HG02885 (cell line): ENCODE data around the gene TNFRSF9.
"Not testable (repeated sequence)": the region's sequence is repeated elsewhere in the genome, so short reads cannot be mapped to it uniquely, and the experiment has no call there.

Experiments used
- ATAC-seq: cut with Tn5 transposase; IDR thresholded peaks from one replicate; pipeline ENCODE4 v1.9.1; 2021; ENCODE audit warnings: mild to moderate bottlenecking; ENCODE audit not compliant: unreplicated experiment, poor library complexity

Gene TNFRSF9

DNA sequence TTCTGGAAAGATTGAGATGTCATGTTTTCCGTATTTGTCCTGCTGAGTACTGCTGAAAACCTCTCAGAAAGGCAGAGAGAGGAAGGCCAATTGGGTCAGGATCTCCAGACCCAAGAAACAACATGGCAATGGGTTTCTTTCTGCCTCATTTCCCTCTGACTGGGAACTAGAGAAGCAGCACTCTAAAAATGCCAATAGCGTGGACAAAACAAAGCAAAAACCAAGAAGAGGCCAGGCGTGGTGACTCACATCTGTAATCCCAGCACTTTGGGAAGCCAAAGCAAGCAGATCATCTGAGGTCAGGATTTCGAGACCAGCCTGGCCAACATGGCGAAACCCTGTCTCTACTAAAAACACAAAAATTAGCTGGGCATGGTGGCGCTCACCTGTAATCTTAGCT lies 18.3 kb downstream of the TNFRSF9 start:
- ATAC-seq = no peak

DNA sequence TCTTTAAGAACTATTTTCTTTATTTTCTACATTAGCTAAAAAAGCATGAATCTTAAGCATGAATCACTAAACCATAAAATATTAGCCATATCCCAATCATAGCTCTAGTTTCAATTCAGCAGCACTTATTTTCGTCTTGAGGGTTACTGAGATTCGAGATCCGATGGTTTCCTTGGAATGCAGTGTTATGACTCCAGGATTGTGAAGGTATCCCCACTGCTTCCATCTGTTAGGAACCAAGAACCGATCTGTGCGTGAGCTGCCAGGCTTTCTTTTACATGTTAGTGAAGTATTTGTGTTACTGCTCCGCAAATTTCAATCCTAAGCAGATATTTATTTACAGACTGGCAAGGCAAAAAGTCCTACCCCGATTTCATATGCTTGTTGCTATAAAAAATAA lies 18.8 kb downstream of the TNFRSF9 start:
- no peak for ATAC-seq

DNA sequence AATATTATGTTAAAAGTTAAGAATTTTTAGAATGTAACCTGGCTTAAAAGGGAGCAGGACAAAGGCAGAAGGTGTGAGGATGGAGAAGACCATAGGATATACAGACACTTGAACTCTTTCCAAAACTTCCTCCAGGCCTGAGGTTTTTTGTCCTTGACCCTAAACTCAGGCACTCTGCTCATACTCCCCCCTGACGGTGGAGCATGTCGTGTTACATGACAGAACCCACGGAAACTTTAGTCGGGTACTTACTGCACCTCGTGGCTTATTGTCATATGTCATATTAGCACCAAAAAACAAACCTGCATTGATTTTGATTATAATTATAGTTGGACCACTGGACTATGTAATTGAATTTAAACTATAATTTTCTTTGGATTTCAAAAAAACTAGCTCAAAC lies 20.8 kb downstream of the TNFRSF9 start:
- no peak for ATAC-seq

DNA sequence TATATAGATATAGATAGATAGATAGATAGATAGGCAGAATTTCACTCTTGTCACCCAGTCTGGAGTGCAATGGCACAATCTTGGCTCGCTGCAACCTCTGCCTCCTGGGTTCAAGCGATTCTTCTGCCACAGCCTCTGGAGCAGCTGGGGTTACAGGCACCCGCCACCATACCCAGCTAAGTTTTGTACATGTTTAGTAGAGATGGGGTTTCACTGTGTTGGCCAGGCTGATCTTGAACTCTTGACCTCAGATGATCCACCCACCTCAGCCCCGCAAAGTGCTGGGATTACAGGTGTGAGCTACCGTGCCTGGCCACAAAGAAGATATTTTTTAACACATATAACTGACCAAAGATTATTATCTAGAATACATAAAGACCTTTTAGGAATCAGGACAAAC lies 22.7 kb downstream of the TNFRSF9 start:
- not testable (repeated sequence) for ATAC-seq

DNA sequence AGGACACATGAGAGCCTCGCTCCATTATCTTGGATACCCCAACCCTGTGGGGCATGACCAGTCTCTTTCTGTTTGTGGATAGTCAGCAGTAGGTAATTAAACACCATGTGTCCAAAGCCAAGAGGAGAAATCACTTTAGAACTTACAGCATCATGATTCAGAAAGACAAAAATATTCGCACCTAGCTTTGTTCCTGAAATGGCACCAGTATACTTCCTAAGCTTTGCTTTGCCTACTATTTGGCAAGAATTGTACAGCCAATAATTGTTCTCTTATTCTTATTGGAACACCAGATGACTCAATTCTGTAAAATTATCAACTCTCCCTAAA lies 24.2 kb downstream of the TNFRSF9 start:
- no peak for ATAC-seq

DNA sequence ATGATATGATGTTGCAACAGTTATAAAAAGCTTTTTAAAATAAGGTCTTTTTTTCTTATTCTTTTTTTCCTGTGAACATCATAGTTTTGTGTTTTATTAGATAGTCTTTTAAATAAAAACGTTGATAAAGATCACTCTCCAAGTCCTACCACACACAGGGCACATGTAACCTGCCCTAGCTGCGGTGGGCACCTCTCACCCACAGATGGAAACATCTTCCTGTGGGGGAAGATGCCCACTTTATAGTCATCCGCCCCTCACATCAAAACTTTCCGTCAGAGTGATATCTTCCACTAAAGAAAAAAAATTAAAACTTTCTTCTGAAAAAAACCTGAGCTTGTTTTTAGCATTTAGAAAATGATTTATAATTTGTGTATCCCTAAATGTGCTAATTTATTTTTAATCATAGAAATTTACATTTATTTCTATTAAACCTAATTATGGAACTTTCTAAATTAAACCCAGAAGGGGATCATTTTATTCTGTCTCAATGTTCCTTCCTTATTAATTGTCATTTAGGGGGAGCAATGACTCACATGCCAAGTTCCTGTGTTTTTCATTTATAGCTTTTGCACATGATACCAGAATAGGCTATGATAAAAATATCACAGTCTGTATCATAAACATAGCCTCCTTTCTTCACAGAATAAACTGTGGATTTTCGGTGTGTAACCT lies 24.7 kb downstream of the TNFRSF9 start:
- ATAC-seq = no peak

DNA sequence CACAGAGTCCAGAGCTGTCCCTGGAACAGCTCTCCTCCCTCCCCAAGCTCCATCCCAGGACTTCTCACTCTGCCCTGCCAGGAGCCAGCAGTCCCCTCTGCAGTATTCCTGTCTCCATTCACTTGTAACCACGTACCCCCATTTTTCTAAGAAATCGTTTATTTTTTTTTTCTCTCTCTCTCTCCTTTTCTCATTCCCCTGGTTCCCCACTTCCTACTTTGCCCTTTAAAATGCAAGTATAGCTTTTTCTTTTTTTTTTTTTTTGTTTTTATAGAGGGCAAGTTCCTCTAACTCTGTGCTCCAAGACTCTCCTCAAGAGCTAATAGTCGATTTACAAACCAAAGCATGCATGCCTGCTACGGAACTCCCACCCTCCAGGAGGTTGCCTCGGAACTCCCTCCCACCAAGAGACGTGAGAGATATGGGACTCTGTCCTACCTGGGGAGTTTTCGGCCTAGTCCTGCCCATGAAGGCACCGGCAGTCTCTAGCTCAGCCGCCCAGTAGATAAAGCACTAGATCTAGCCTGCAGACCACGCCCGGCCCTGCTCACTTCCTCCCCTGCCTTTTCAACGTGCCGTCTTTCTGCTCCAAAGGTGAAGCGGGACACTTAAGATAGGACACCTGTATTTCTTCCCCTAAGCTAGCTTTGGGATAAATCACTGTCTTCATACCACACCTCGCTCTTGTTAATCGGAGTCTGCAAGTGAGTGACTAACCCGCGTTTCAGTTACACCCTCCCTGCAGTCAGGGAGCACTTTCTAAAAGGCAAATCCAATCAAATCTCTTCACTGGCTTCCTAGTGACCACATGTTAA lies 27.7 kb downstream of the TNFRSF9 start:
- ATAC-seq = no peak

DNA sequence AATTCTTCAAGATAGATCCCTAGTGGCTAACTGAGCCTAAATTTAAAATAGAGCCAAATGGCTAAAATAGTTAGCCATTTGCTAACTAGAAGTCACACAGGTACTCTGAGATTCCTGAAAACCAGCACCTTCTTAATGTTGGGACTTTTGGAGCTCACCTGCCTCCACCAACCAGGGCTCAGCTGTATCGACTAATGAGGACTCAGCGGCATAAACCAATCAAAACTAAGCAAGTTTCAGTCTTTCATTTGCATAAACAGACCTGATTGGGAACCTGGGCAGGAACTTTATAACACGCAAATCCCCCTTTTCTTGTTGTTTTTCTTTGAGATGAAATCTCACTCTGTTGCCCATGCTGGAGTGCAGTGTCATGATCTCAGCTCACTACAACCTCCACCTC lies 28.5 kb downstream of the TNFRSF9 start:
- ATAC-seq = no peak

DNA sequence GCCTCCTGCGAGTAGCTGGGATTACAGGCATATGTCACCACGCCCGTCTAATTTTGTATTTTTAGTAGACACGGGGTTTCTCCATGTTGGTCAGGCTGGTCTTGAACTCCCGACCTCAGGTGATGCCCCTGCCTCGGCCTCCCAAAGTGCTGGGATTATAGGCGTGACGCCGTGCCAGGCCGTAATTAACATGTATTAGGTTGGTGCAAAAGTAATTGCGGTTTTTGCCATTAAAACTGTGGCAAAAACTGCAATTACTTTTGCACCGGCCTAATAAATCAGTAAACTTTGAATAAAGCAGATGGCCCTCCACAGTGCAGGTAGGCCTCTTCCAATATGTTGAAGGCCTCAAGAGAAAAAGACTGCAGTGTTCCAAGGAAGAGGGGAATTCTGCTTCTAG lies 35.4 kb downstream of the TNFRSF9 start:
- ATAC-seq = no peak

DNA sequence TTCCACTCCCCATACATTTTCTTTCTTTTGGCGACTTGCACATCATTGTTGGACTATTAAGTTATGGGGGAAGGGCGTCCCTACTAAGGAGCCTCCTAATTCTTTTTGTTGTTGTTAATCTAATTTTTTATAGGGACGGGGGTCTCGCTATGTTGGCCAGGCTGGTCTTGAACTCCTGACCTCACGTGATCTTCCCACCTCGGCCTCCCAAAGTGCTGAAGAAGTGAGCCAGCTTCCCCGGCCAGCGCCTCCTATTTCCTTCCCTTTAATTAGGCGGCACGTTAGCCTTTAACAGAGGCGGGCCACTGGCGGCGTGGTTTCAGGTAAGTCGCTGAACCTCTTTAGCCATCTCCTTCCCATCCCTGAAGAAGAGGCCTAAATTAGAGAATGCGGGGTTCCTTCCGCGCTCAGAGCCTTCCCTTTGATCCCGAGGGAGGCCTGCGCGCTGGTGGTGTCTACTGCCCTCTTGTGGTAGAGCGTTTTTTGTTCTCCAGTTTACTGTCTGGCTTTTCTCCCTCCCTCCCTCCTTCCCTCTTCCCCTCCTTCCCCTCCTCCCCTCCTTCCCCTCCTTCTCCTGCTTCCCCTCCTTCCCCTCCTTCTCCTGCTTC lies 38.1 kb downstream of the TNFRSF9 start:
- no peak for ATAC-seq

DNA sequence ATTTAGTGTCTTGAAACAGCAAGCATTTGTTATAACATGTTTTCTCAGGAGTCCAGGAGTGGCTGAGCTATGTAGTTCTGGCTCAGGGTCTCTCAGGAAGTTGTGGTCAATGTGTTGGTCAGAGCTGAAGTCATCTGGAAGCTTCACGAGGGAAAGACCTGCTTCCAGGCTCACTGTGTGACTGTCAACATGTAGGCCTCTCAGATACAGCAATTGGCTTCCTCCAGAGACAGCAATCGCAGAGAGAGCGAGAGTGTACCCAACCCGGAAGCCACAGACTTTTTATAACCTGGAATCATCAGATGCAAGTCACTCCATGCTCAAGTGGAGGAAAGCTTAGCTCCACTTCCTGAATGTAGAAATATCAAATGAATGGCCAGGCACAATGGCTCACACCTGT lies 40.9 kb downstream of the TNFRSF9 start:
- ATAC-seq = no peak

DNA sequence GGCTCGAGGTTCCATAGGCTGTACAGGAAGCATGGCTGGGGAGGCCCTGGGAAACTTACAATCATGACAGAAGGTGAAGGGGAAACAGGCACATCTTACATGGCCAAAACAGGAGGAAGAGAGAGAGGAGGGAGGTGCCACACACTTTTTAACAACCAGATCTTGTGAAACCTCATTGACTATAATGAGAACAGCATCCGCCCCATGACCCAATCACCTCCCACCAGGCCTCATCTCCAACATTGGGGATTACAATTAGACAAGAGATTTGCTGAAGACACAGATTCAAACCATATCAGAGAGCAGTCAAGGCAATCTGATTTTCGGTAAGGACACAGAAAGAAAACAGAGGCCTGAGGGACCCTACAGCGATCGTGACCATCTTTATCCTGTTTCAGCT lies 41.7 kb downstream of the TNFRSF9 start:
- ATAC-seq = no peak

DNA sequence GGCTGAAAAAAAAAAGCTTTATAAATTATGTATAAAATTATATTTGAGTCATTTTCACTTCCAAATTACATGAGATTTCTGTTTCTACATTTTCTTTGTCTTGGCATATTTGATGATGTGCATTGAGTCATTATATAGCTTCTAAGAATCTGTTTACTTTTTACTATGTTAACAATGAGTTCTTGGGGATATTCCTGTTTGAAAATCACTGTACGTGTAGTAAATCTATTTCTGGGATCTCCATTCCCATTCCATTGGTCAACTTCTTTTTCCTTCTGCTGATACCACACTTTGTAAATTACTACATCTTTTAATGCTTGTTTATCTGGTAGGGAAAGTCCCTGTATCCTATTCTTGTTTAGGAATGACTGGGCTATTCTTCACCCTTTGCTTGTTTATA lies 43.6 kb downstream of the TNFRSF9 start:
- no peak for ATAC-seq

DNA sequence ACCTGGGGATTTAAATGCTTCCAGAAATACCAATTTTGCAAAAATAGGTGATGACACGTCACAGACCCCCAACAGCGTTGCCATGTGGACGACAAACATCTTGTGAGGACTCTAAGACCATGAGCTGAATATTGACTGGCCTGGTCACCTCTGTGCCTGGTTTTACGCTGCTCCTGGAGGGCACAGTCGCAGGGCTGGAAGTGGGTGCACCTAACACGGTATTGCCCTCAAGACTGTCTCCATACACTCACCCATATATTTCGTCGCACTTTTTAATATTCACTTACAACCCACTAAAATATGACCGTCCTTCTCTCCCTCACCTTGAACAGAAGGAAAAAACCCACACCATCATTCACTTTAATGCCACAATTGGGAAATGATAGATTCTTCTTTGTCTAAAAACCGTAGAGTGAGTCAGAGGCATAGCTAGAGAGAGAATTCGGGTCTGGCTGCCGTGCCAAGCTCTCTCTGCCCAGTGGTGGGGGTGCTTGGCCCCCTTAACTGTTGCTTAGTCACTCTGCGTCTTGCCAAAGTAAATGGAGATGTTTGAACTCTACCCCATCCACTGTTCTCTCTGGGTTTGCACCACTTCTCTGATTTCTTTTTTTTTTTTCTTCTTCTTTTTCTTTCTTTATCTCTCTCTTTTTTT lies 47.0 kb downstream of the TNFRSF9 start:
- ATAC-seq = no peak

DNA sequence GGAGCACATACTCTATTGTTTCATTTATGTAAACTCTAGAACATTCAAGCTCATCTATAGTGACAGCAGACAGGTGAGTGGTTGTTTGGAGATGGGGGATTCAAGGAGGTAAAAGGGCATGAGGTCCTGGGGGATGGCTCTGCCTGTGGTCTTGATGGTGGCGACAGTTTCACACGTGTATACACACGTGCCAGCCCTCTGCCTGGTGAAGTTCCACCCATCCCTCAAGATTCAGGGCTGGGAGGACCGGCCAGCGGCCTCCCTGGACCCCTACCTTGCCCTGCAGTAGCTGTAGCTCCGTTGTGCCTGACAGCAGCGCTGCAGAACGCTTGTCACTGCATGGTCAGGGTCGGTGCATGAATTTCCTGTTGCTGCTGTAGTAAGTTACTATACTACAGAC lies 48.8 kb downstream of the TNFRSF9 start:
- ATAC-seq = no peak

DNA sequence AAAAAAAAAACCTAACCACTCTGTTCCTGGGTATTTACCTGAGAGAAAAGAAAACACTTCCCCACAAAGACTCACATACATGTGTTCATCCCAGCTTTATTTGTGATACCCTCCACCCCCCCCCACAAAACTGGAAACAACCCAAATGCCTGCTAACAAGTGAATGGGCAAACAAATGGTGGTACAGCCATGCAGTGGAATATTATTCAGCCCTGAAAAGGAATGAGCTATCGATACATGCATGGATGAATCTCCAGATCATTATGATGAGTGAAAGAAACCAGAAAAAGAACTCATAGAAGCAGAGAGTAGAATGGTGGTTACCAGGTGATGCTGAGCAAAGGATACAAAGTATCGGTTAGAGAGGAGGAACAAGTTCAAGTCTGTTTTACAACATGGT lies 49.8 kb downstream of the TNFRSF9 start:
- no peak for ATAC-seq

DNA sequence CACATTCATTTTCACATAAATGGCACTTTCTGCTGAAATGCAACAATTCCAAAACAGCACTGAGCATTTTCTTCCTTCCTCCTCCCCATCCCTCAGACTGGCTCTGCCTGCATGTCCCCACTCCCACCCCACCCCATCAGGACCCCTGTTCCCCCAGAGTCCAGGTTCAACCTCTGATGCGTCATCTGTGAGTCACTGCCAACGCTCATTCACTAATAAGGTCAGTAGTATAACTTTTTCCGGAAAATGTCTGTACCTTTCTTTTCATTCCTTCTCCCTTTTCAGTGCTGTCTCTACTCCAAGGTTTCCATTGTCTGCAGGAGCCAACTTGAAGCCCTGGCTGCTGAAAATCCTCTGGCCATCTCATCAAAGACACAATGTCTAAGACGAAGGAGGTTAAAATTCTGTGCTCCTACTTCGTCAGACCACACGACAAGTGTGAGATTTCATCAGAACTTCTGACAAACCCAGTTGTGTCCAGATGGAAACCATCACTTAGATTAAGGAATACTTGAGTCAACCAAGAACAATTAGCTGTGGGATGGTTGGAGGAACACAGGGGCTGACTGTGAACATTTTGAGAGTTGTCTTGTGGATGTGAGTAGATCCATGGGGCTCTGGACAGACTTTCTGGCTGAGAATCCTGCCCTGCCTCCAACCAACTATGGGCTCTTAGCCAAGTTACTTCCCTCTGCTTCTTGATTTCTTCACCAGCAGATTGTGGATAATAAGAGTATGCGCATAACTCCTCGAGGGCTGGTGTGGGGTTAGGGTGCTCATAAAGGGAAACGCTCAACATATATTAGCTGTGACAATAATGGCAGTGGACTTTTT lies 52.2 kb downstream of the TNFRSF9 start:
- ATAC-seq = no peak

DNA sequence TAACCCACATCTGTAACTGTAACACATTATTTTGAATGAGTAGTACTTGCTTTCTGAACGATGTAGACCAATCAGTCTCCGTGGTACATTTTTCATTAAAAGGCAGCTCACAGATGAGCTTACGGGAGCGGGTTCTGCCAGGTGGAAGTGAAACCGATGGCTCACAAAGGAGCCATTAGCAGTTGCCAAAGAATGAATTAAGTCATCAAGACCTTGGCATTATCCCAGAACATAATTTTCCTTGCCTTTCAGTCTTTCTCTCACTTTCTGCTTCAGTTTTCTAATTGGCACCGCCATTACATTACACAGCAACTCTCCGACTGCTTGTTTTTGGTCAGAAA lies 54.3 kb downstream of the TNFRSF9 start:
- ATAC-seq = no peak

DNA sequence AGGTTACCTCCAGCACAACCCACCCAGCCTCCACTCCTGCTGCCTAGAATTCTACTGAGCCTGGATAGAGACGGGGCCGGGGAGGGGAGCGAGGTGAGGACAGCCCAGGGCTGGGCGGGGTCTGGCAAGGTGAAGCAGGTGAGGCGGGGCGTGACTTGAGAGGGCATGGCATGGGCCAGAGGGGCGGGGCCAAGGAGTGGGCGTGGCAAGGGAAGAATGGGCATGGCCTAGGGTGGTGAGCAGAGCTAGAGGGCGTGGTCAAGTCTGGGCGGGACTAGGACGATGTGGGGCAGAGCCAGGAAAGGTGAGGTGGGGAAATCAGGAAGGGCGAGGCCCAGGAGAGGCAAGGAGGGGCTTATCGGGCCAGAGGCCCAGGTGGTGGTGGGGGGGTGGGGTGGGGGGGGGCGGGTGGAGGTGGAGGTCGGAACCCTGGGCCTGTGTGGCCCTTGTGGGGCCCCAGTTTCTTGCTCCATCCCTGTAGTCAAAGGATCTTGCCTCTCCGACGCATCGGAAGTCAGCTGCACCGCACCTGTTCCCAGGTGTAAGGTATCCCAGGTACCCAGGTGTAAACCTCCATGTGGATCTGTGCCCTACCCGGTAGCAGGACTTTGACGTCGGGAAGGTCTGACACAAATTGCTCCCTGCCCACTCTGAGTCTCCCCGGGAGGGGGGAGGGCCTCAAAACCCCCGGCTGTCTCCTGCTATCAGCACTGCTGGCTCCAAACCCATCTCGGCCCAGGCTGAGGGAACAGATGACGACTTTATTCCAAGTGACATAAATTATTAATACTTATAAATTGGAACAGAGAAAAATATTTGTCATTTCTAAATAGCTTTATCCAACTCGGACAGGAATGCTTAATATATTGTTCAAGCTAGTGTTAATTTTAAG lies 54.9 kb downstream of the TNFRSF9 start:
- ATAC-seq = no peak

DNA sequence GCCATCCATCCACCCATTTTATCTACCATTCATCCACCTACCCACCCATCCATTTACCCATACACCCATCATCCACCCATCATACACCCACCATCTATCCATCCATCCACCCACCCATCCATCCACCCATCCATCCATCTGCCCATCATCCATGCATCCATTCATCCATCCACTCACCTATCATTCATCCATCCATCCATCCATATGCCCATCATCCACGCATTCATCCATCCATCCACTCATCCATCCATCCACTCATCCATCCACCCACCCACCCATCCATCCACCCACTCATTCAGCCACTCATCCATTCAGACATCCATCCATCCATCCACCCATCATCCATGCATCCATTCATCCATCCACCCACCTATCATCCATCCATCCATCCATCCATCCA lies 55.9 kb downstream of the TNFRSF9 start:
- no peak for ATAC-seq
